Measurements from ENCODE around the gene PIGW. TPM values are rescaled to one million over a fixed set of nuclear protein-coding genes. Genes with fewer than 3 reads are reported as not detected.

The PIGW gene
- total RNA-seq, 1 experiment from 2014 or later: 21.7 TPM

GRCh38 chr17:36553459-36553858 lies 18.7 kb downstream of the PIGW start:
- POLR2A ChIA-PET: no interaction called here
- no peak for ATAC-seq
- DNase-seq (ENCODE audit: low spot score): no peak
- Mint-ChIP-seq H3K4me3 (no peak overlapping the region), H3K27ac (peak overlapping the region; percentile 71; the same call in 1 of the 2 replicates), H3K27me3 (ENCODE audit: low read depth) (no peaks in the 10 kb centered on the region), H3K9me3 (no peaks in the 10 kb centered on the region), H3K36me3 (peaks cover 21% of the 10 kb centered on the region), H3K4me1 (no peaks in the 10 kb centered on the region)
- CTCF ChIA-PET: no interaction called here
- TF ChIP-seq CBFB (CRISPR knock-in tag; IDR thresholded peaks at IDR 0.05; ENCODE audit: low read depth): no peak
- no peak for TF ChIP-seq NFATC4 (CRISPR knock-in tag; IDR thresholded peaks at IDR 0.05)
- TF ChIP-seq CTCF (IDR thresholded peaks at IDR 0.05): no peak
- no peak for TF ChIP-seq ZNF232 (CRISPR knock-in tag; IDR thresholded peaks at IDR 0.05)
- TF ChIP-seq ZNF423 (CRISPR knock-in tag; IDR thresholded peaks at IDR 0.05): no peak
- TF ChIP-seq ZNF512 (CRISPR knock-in tag; IDR thresholded peaks at IDR 0.05; ENCODE audit: borderline replicate concordance): no peak
- no peak for TF ChIP-seq SMAD3 (CRISPR knock-in tag; IDR thresholded peaks at IDR 0.05; ENCODE audit: borderline replicate concordance)
- no peak for TF ChIP-seq OVOL2 (CRISPR knock-in tag; IDR thresholded peaks at IDR 0.05; ENCODE audit: borderline replicate concordance)
- TF ChIP-seq ELF4 (CRISPR knock-in tag; IDR thresholded peaks at IDR 0.05; ENCODE audit: low read depth): no peak
- no peak for TF ChIP-seq ZNF121 (CRISPR knock-in tag; IDR thresholded peaks at IDR 0.05)
- TF ChIP-seq ARID4B (CRISPR knock-in tag; IDR thresholded peaks at IDR 0.05; ENCODE audit: borderline replicate concordance): no peak
- TF ChIP-seq ZNF532 (CRISPR knock-in tag; IDR thresholded peaks at IDR 0.05; ENCODE audit: borderline replicate concordance): no peak
- no peak for TF ChIP-seq ZNF416 (CRISPR knock-in tag; IDR thresholded peaks at IDR 0.05)
- no peak for TF ChIP-seq AFF4 (CRISPR knock-in tag; IDR thresholded peaks at IDR 0.05; ENCODE audit: borderline replicate concordance)
- no peak for TF ChIP-seq NFE2L1 (CRISPR knock-in tag; IDR thresholded peaks at IDR 0.05)
- no peak for TF ChIP-seq IRF1 (CRISPR knock-in tag; IDR thresholded peaks at IDR 0.05)
- no peak for TF ChIP-seq ATF6 (CRISPR knock-in tag; IDR thresholded peaks at IDR 0.05)
- no peak for TF ChIP-seq ZNF396 (CRISPR knock-in tag; IDR thresholded peaks at IDR 0.05; ENCODE audit: borderline replicate concordance)

All from WTC11 (cell line).